Measurements from ENCODE around the gene PRR22.
A peak's percentile ranks its signal among the peaks of the same experiment; 100 is the strongest.

PRR22 gene

DNA sequence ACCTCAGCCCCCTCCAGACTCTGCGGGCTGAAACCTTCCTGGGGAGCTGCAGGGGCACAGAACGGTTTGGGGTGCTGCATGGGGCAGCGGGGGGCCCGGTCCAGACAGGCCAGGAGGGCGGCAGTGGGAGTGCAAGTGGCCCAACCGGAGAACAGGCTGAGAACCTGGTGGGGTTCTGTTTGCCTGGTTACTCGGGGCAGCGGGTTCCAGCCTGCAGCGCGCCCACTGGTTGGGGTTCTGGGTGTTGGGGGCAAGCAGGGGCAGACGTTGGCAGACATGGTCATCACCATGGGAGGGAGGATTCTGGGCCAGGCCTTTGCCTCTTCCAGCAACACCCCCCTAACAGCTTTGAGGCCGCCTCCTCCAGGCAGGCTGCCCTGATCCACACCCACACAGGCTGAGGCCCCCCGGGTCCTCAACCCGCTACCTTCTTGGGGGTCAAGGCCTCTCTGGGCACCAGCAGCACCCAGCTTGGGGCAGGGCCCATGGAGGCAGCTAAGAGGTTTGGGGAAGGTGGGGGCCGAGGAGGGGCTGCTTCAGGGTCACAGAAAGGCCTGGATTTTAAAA is at the start of gene PRR22:
TSS of gene PRR22 (minus strand) at position 166 of the 567 bp plus-strand sequence. CDS start at position 80, 86 bp downstream.
- no peak for DNase-seq

DNA sequence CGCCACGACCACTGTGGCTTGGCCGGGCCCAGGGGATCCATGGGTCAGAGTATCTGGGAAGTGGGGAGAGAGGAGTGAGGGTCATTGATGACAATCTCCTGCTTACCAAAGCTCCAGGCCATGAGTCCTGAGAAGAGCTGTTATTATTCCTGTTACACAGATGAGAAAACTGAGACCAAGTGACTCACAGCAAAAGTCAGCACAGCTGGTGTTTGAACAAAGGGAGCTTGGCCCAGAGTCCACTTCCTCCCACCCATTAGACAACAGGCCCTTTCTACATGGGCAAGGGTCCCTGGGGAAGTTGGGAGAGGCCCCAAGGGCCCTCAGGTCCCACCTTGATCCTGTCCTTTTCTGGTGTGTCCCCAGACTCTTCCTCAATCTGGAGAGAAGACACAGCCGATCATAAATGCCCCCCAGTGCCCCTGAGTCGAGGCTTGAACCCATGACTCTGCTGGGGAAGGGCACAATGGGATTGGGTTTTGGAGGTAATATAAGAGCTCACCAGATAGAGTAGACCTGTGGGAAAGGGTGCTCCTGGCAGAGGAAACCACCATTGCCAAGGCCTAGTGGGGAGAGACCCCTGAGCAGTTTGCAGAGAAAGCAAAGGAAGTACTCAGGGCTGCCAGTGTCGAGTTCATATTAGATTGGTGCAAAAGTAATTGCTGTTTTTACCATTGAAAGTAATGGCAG is 48.1 kb upstream of the PRR22 start:
- no peak for DNase-seq

DNA sequence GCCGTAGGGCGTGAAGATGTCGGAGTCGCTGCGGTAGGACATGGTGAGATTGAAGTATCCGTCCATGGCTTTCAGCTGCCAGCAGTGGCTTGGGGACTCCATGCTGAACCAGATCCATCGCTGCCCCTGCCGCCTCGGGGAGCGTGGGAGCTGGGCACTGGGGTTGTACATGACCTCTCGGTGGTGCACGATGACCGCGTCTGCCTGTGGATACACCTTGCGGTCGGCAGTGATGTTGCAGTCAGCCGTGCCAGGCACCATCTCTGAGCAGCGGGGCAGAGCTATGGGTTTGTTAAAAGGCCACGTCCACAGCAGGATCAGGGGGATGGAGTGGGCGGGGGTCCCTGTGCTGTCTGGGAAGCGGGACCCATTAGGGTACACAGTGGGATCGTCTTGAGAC is 47.5 kb upstream of the PRR22 start:
- DNase-seq = no peak

DNA sequence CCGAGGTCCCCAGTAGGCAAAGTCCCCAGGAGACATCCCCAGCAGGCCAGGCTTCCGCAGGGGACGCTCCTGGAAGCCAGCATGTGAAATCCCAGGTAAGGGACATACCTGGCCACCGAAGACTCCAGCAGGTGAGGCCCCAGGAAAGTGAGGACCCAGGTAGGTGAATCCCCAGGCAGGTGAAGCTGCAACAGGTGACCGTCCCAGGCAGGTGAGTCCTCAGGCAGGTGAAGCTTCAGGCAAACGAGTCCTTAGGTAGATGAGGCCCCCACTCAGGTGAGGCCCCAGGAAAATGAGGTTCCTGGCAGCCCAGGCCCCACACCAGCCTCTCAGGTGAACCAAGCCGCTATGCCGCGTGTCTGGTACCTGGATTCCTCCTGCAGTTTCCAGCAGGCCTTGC is 46.6 kb upstream of the PRR22 start:
- DNase-seq = no peak

DNA sequence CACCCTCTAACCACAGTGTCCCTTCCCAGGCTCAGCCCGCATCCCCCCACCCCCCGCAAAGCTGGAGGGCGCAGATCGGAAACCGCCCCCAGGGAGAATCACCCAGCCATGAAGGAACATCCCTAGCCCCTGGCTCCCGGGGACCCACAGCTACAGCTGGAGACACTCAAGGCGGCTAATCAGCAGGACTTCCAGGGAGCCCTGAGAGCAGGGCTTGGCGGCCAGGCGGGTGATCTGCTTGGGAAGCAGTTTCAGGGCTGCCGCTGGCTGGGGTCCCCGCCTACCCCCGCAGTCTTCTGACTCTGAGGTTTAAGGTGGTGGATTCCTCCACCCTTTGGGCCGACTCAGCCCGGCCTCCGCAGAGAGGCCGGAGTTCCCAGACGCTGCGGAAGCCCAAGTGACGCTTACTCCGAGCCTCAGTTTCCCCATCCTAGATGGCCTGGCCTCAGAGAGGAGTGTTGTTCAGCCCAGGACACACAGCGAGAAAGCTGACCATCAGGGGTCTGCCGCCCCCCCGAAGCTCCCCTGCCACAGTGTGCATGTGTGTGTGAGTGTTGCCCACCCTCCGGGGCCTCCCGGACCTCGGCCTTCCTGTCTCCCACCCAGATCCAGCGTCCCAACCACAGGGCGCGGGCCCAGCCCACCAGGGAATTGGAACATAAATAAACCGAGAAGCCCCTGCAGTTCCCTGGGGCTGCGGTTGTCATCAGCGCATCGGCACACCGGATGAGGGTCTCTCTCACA is 45.2 kb upstream of the PRR22 start:
- DNase-seq = no peak

DNA sequence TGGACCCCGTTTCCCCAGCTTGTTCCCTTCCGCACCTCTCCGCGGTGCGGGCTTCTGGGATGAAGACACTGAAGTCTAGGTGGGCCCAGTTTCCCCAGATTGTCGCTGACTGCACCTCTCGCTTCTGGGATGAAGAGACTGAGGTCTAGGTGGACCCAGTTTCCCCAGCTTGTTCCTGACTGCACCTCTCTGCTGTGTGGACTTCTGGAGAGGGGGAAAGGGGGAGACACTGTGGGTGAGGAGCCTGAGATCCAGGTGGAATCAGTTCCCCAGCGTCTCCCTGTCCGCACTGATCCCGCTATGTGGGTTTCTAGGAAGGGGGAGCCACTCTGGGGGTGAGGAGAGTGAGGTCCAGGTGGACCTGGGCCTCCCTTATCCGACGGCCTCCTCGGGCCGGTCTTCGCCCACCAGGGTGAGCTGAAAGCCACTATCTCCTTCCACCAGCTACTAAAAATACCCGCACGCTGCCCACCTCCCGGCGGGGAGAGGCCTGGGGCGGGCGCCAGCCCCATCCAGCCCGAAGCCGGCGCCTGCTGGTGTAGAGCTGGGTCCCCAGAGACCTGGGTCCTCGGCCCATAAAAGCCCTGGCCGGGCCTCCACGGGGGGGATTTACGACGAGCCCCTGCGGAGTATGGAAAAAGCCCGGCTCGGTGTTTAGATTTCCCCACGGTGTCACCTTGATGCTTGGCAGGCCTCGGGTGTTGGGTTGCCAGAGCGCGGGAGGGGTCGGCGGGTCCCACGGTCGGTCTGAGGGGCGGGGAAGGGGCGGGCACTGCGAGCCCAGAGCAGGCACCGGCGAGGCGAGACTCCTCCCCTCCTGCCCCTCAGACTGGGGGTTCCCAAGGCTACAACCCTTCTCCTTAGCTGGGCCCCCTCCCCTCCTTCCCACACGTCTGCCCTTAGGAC is 44.4 kb upstream of the PRR22 start:
- DNase-seq = peak; percentile 36

DNA sequence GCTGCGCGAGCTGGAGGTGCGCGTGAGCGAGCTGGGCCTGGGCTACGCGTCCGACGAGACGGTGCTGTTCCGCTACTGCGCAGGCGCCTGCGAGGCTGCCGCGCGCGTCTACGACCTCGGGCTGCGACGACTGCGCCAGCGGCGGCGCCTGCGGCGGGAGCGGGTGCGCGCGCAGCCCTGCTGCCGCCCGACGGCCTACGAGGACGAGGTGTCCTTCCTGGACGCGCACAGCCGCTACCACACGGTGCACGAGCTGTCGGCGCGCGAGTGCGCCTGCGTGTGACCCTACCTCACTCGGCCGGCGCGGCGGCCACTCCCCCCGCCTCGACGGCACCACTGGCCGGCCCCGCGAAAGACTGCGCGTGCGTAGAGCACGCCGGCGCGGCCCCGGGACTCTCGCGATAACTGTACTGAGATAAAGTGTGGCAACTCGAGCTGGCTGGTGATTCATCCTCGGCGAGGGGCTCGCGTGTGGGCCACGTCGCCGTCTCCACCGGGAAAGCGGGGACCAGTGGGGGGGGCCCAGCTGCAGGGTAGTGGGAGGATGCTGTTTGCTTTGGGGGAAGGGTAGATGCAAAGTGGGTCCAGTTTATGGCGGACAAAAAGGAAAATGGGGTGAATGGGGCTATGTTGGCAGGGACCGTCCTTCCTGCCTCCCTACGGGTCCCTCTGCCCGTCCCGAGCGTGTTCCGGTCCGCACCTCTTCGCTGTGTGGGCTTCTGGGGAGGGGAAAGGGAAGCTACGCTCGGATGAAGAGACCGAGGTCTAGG is 43.5 kb upstream of the PRR22 start:
- peak; percentile 97 for DNase-seq

DNA sequence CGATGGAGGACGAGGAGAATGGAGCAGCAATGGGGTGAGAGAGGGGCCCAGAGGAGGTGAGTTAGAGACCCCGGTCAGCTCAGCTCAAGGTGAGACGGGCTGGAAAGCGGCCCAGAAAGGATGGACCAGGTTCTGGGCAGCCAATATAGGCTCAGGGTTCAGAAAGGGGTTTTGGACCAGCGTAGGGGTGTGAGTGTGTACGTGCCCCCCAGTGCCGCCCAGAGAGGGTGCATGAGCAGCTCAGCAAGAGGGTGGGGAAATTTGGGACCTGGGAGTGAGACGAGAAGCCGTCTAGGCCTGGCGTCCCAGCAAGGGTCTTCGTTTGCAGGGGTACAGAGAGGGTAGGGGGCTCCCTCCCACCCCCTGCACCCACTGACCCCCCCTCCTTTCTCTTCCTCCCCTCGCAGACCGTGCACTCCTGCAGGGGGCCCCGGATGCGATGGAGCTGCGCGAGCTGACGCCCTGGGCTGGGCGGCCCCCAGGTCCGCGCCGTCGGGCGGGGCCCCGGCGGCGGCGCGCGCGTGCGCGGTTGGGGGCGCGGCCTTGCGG is 42.9 kb upstream of the PRR22 start:
- DNase-seq = no peak

DNA sequence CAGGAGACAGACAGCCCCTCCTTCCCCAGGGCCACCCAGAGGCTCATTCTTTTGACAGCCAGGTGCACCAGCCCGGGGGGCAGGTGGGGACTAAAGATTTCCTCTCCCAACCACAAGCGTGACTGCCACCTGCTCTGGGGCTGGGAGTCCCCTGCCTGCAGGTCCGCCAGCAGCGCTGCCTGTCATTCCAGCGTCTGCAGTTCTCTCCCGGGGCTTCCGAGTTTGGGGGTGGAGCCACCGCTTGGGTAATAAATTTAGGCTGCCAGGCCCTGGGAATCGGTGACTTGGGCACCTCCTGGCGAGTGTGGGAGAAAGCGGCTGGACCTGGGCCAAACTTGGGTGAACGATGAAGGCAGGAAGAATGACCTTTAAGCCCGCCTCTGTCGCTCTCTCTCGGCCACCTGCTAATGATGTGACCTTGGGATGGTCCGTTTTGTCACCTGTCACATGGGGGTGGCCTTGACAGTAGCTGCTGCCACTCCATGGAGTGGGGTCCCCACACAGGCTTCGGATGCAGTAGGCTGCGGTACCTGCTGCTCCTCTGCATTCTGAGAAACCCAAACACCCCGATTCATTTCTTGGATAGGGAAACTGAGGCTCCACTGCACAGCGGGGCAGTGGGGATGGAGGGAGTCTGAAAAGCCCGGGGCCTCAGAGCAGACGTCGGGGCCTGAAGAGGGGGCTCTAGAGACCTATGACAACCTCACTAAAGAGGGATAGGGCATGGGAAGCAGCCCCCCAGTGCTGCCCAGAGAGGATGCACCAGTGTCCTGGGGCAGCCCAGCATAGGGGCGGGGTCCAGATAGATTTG is 42.2 kb upstream of the PRR22 start:
- no peak for DNase-seq

DNA sequence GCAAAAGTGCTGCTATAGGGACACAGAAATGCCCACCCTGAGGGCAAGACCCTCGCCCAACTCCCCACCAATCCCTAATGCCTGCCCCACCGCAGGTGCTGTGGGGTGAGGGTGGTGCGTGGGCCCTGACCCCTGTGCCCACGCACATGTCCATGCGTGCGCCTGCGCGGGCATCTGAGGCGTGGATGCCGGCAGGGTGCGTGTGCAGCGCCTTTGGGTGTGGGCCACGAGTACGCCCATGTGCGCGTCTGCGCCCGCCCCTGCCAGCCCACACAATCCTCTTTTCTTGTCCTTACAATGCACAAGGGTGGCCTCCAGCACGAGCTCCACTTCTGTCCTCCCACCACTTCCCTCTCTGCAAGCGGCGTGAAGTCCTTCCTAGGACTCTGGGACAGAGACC is 40.6 kb upstream of the PRR22 start:
- no peak for DNase-seq

DNA sequence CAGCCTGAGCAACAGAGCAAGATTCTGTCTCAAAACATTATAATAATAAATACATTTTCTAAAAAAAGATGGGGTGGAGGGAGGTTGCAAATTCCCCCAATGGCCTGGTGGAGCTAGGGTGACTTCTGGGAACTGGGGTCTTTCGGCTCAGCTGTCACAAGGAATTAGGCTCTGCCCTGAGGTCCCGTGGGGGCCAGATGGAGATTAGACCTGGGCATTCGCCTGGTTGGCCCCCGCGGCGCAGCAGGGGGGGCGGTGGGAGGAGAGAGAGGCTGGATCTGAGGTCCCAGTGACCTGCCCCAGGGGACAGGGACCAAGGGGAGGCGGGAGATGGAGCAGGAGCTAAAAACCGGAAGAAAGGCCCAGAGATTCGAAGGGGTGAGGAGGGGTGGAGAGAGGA is 40.2 kb upstream of the PRR22 start:
- no peak for DNase-seq

DNA sequence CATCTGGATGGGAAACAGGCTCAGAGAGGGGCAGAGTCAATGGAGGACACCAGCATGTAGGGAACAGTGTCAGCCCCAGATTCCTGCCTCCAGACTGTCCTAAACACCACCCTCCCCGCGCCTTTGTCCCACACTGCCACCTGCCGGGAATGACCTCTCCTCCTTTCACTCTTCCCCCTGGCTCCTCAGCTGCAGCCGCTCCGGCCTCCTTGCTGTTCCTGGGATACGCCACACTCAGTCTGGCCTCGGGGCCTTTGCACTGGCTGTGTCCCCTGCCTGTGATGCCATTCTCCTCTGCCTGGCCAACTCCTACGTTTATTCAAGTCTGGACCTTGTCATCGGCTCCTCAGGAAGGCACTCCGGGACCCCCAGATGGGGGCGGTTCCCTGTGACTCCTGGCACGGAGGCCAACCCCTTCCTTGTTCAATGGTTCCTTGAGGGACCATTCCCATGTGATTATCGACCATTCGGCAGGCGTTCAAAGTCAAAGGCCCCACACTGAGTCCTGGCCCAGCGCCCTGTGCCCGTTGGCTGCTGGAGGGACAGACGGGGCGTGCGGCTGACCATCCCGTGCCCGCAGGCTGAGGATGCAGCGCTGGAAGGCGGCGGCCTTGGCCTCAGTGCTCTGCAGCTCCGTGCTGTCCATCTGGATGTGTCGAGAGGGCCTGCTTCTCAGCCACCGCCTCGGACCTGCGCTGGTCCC is 39.2 kb upstream of the PRR22 start:
- no peak for DNase-seq

DNA sequence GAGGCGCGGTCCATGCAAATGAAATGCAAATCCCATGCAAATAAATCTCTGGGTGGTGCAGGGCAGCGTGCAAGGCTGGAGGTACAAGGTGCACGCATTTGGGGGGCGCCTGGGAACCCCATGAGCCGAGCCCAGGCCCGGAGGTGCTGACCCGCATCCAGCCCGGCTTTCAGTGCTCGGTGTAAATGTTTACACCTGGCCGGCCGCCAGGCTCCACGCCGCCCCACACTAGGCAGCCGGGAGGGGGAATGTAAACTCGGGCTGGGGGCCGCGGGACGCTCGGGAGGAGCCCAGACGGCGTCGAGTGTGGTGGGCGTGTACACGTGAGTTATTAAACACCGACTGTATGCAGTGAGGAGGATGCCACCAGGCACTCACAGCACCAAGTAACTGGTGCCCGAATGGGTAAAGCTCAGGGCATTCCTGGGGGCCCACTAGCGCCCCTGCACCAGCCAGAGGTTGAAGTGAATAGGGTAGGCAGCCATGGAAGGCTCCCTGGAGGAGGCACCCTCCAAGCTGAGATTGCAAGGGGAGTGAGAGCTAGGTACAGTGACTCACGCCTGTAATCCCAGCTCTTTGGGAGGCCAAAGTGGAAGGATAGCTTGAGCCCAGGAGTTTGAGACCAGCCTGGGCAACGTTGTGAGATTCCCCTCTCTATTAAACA is 37.8 kb upstream of the PRR22 start:
- no peak for DNase-seq

DNA sequence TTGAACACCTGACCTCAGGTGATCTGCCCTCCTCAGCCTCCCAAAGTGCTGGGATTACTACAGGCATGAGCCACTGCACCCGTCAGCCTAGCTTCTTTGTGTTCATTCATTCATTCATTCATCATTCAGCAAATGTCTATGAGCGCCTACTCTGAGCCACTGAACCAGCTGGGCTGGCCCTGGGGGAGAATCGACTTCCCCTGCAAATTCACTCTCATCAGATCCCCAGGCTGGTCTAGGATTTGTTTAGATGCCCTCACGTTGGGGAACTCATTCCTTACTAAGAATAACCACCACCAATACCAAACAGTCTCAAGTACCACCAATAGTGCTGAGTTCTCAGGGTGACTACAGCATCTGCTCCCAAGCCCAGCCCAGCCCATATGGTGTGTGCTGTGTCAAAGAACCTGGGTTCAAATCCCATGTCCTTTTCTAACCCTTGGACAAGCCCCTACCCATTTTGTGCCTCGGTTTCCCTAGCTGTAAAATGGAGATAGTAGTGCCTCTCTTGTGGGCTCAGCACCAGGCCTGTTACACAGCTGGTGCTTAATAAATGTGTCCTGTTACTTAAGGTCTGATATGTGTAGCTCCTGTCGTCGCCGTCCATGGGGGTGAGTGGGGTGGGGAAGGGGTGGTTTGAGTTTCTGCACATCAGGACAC is 37.1 kb upstream of the PRR22 start:
- DNase-seq = no peak

DNA sequence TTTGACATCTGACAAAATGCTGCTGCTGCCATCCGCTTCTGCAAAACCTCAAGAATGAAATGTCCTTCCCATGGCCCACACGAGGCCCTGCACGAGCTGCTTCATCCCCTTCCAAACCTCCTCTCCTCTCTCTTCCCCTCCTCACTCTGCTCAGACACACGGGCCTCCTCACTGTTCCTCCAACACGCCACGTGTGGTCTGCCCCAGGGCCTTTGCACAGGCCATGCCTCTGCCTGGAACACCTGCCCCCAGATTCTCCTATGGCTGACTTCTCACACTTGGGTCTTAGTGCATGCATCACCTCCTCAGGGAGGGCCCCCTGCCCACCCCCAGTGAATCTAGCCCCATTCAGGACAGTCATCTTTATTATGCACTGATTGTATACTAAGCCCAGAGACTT is 36.2 kb upstream of the PRR22 start:
- no peak for DNase-seq

DNA sequence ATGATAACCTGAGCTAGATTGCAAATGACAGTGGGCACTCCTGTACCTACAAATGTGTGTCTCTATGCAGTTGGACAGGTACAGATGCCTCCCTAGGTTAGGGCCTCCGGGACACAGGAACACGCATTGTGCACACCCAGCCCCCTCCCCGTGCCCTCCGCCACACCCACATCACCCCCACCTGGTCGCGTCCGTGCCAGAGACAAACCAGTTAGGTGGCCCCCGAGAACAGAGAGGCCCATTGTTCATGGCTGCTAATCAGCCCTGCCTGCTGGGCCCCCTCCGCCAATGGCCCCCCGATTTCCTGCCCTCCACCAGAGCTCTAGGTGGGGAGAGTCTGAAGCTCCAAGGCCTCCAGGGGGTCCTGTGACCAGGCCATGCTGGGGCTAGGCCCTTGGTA is 34.0 kb upstream of the PRR22 start:
- DNase-seq = no peak

DNA sequence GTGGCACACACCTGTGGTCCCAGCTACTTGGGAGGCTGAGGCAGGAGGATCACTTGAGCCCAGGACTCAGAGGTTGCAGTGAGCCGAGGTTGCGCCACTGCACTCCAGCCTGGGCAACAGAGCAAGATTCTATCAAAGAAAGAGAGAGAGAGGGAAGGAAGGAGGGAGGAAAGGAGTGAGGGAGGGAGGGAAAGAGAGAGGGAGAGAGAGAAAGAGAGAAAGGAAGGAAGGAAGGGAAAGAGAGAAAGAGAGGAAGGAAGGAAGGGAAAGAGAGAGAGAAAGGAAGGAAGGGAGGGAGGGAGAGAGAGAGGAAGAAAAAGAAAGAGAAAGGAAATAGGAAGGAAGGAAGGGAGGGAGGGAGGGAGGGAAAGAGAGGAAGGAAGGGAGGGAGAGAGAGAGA is 32.7 kb upstream of the PRR22 start:
- no peak for DNase-seq

DNA sequence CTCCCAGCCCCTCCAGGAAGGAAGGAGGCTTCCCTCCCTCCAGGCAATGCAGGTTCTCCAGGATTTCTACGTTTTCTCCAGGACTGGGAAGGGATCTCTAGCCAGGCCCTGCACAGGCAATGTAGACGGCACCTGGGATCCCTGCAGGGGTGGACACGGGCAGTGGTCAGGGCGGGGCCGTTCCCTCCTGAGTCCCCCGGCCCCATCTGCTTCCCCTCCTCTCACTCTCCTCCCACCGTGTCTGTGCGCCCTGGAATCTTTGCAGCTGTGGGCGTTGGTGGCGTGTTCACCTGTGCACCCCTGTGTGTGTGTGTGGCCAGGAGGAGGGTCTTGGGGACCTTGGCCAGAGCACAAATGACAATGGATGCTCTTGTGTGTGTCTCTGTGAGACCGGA is 30.3 kb upstream of the PRR22 start:
- no peak for DNase-seq

DNA sequence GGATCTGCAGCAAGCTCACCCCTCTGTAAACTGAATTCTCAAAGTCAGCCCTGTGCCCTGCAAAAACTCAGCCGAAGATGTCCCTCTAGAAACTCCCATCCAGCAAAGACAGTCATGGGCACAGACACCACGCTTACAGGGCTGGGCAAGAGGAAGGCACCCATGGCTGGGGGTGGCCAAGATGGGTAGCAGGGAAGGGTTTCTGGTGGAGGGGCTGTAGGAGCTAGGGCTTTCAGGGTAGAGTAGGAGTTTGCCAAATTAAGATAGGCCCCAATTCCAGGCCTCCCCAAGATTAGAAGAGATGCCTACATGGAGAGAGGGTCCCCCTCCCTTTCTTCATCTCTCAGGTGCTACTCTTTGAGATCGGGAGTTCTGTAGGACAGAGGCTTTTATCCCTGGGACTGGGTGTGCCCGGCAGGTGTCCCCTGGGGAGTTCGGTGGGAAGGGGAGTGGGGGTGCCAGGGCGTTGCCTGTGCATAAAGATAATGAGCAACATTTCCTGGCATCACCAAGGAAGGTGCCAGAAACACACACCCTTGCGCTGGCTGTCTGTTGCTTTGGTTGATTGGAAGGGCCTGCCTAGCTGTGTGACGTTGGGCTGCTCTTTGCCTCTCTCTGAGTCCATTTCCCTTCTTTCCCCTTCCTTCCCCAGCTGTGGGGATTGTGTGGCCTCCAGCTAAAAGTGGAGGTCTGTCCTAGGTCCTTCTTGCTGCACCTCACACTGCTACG is 29.7 kb upstream of the PRR22 start:
- DNase-seq = no peak
